HG03558 (cell line): ENCODE data around the gene MYO7B.

ENCODE experiments used
- ATAC-seq: cut with Tn5 transposase; IDR thresholded peaks from one replicate; pipeline ENCODE4 v1.9.1; 2021; ENCODE audit warnings: moderate number of reproducible peaks; ENCODE audit not compliant: unreplicated experiment; ENCODE audit errors: extremely low read depth

The MYO7B gene

GRCh38 chr2:127546797-127547196 lies 11.3 kb downstream of the MYO7B start:
- no peak for ATAC-seq

DNA sequence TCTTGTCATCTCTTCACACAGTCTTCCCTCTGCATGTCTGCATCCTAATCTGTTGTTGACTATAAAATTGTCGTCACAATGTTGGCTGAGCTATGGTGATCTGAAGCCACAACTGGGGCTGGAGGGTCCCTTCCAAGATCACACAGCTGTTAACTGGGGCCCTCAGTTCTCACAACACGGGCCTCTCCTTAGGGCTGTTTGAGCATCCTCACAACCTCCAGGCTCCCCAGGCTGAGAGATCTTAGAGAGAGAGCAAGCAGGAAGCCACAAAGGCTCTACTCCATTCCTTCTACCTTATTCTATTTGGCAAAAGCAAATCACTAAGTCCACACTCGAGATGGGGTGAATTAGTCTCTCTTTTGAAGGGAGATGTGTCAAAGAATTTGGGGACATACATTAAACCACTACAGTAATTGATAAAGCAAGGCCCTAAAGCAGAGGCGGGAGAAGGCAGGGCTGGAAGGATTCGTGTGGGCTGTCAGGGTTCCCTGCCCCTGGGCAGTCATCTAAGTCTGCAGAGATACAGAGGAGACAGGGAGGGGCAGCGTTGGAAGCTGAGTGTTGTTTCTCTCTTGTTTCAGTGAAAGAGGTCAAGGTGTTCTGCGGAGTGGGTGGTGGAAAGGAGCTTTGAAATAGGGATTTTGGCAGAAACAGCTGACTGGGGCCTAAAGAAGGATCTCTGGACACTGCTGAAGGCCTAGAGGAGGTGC lies 15.9 kb downstream of the MYO7B start:
- ATAC-seq, result no peak

GRCh38 chr2:127552336-127552735 lies 16.9 kb downstream of the MYO7B start:
- ATAC-seq, result no peak

DNA sequence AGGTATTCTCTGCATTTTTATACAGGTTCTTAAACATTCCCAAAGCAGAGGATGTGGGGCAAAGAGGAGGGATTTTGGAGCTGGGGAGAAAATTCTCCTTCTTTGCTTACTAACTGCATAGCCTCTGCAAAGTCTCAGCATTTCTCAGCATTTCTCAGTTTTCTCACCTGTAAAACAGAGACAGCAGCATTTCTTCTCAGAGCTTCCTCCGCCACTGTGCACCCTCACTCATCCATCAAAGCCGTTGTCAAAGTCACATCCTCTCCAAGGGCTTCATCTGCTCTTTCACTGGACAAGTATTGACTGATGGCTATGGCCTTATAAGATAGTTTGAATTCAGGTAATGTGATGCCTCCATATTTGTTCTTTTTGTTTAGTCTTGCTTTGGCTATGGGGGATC lies 17.4 kb downstream of the MYO7B start:
- no peak for ATAC-seq

DNA sequence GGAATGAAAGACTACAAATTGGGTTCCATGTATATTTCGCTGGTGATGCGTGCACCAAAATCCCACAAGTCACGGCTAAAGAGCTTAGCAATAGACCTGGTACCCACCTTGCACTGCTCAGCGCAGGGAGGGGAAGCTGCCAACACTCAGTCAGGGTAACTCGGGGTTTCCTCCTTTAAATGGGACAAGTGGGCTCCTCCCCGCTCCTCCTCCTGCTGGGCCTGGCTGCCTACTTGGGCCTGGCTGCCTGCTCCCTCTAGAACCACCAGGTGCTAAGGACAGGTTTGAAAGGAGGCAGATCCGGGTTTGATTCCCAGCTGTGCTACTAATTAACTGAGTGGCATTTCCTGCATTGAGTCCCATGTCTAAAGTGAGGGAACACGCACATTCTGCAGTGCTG lies 23.4 kb downstream of the MYO7B start:
- no peak for ATAC-seq

GRCh38 chr2:127559454-127559853 lies 24.0 kb downstream of the MYO7B start:
- ATAC-seq, result no peak

DNA sequence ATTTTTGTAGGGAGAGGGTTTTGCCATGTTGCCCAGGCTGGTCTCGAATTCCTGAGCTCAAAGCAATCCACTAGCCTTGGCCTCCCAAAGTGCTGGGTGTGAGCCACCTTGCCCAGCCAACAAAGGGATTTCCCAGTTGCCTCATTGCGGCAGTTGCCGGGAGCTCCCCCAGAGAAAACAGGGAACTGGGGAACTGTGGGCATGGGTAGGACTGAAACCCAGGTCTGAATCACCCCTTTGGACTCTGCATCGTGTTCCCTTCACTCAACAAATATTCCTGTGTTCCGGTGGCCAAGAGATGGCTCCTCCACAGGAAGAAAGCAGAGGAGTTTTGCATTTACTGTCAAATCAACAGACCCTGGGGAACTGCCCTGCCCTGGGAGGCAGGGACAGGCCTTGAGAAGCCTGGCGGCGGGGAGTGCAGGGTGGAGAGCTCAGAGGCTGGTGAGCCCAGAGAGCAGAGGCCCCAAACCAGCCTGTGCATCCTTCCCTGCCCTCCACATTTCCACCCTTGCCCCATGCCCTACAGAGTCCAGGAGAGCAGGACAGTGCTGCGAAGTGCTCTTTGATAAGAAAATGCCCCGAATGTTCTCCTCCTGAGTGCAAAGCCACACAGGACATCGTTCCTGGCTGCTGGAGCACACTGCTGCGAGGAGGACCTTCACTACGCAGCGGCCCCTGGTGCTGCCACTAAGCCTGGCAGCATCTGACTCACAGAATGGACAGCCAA lies 24.9 kb downstream of the MYO7B start:
- ATAC-seq, result no peak

GRCh38 chr2:127560931-127561280 lies 25.4 kb downstream of the MYO7B start:
- ATAC-seq, result no peak

- no peak for ATAC-seq
Observed at GRCh38 chr2:127561371-127561770, 25.9 kb downstream of the MYO7B start.

DNA sequence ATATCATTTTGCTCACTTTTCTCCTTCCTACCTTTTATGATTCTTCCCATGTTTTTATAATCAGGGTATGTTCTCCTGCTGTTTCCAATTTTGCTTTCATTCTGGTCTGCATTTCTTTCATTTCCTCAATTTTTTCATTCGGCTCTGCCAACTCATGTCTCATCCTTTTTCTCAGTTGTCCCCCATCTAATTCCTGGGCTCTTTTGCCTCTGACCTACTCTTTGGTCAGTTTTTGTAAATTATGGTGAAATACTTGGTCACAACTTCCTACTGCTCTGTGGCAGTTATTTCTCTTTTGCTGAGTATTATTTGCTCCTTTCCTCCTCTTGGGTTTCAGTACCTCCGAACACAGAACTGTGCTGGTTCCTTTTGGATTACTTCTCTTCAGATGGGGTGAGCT lies 27.5 kb downstream of the MYO7B start:
- ATAC-seq, result no peak

- ATAC-seq, result peak; percentile 97
Observed at GRCh38 chr2:127563458-127564428, 28.3 kb downstream of the MYO7B start.

DNA sequence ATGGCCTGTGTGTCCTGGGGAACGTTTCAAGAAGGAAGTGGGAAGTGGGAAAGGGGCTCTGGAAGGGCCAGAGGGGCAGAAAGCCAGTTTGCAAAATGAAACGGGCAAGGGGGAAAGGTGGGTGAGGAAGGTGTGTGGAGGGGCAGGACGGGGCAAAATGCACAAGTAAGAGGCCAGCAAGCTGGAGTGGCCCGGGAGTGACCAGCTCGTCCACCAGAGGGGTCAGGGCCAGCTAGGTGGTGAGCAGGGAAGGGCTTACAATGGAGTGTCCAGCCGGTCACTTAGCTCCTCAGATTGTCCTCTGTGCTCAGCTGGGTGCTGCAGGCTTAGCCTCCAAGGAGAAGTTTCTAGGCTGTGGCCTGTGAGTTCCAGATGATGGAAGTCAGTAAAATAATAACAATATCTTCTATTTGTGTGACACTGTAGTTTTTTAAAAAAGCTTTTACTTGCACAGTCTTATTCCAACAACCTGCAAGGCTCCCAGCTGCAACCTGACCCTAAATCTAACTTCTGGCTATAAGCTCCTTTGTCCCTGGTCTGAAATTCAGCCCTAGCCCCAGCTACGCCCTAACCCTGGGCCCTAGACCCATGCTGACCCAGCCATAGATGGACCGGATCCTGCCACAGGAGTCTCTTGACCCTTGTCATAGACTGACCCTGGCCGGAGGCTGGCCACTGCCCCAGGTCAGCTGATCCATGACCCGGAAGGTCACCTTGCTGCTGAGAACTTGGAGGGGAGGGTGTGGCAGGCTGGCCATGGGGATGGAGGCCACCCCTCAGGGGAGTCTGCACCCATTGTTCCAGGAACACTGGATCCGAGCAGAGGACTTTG lies 29.2 kb downstream of the MYO7B start:
- ATAC-seq, result no peak

DNA sequence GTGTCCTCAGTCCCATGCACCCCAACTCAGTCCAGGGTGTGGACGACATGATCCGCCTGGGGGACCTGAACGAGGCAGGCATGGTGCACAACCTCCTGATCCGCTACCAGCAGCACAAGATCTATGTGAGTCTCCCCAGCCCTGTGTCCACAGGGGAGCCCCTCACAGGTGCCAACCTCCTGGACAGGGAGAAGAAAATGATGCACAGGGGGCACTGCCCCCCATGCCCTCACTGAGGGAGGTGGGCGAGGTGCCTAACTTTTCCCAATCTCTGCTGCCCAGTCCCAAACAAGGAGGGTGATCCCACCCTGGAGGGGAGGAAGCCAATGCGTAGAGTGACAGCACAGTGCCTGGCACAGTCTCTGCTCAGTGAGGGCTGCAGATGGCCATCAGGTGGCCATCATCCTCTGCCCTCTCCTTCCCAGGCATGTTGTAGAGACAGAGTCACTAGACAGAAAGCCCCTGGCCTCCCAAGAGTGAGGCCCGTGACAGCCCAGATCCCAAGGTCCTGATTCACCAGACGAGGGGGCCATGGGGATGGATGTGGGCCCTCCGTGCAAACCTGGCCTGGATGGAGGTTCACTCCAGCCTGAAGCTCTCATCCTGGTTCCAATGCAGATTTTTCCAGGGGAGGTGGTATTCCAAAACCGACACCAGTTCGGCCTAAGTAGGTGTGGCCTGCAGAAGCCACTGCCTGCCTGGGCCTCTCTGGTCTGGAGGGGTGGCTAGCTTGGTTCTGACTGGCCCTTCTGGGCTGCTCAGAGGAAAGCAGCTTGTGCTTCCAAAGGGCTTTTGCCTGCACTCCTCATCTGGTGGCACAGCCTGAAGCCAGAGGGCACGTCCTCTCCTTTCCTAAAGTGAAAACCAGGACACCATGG lies 30.0 kb downstream of the MYO7B start:
- no peak for ATAC-seq

DNA sequence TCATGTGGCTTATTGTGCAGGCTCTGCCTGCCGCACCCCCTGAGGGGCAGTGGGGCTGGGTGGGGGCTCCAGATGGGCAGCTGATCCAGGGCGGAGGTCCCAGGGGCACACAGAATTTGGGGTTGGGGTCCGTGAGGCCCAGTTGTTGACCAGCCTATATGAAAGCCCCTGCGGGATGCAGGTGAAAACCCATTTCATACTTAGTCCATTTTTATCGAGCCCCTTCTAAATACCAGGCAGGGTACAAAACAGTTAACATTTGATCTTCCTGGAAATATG lies 30.6 kb downstream of the MYO7B start:
- ATAC-seq, result no peak

GRCh38 chr2:127566576-127566975 lies 31.1 kb downstream of the MYO7B start:
- ATAC-seq, result no peak

DNA sequence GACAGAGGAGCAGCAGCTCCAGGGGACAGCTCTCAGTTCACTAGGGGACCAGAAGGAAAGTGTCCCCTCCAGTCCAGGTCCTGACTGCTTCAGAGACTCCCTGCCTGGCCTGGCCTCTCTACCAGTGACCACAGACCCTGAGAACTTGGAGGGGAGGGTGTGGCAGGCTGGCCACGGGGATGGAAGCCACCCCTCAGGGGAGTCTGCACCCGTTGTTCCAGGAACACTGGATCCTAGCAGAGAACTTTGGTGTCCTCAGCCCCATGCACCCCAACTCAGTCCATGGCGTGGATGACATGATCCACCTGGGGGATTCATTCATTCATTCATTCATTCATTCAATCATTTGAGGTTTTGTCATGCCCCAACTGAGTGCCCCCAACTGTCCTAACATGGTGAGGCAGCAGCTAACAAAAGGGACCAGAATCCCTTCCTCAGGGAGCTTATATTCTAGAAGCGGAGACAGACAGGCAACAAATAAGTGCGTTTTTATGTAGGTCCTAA lies 31.9 kb downstream of the MYO7B start:
- no peak for ATAC-seq

- no peak for ATAC-seq
Observed at GRCh38 chr2:127568128-127568527, 32.6 kb downstream of the MYO7B start.

- no peak for ATAC-seq
Observed at GRCh38 chr2:127569666-127570065, 34.2 kb downstream of the MYO7B start.
